Upper lobe of left lung (tissue), 4 donors: ENCODE results near the gene PRICKLE2.

Experiments used
- EP300 ChIP-seq, 4 donors: sonication (generic); formaldehyde crosslinking; IDR thresholded peaks; one replicate each; pipeline ENCODE4 v1.5.1; 2017; ENCODE audit warnings: antibody characterized with exemption in 4 of 4, control low read depth in 2 of 4
- POLR2A ChIP-seq, 4 donors: fragments of 450-650 bp; IDR thresholded peaks; one replicate each; pipeline ENCODE4 v1.5.1; 2016 to 2017; ENCODE audit warnings: antibody characterized with exemption in 4 of 4, mild to moderate bottlenecking in 2 of 4

DNA sequence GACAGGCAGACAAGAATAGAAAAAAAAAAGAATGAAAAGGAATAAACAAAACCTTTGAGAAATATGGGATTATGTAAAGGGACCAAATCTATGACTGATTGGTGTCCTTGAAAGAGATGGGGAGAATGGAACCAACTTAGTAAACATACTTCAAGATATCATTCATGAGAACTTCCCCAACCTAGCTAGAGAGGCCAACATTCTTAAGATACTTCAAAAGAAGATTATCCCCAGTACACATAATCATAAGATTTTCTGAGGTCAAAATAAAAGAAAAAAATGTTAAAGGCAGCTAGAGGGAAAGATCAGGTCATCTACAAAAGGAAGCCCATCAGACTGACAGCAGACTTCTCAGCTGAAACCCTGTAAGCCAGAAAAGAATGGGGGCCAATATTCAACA is 110.6 kb downstream of the PRICKLE2 start:
- TF ChIP-seq EP300 (IDR thresholded peaks at IDR 0.05), result no peak
- TF ChIP-seq POLR2A (IDR thresholded peaks at IDR 0.05), result no peak
